NCI-H524 (cell line): ENCODE results near the gene IFI30.

ENCODE experiments used
- DNase-seq, 2 experiments: peaks; one replicate each; lab custom pipeline; 2025; lab: John Stamatoyannopoulos, UW

Gene IFI30

DNA sequence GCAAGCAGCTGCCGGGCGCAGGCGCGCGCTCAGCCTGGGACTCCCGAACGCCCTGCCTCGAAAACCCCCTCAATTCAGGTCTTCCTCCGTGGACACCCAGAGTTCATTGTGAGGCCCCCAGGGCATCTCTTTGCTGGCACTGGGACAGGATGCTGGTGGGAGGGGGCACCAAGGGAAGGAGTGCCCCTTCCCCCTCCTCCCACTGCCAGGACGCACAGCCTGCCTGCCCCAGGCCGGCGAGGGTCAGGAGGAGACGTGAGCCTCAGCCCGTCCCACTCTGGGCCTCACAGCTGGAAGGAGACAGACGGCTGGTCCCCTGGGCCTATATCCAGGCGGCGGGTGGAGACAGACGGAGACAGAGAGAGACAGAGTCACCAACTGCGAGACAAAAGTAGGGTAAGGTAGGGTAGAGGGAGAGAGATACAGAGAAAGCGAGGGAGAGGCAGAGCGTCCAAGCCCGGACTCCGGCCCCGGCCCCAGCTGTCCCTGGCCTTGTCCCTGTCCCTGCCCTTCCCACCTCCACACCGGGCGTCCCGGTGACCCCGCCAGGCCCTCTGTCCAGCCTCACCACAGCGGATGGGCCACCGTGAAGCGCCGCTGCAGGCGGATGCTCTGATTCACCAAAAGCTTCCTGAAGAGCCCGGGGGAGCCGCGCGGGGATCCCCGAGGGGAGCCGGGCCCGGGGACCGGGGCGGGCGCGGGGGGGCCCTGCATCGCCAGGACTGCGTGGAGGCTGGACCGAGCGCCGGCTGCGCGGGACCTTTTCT, 52.3 kb downstream of the IFI30 start, which contains the start of gene PDE4C:
Gene PDE4C, minus strand, starts transcription at position 737 of the 767 bp plus-strand sequence. Its CDS starts 23 bp downstream, at position 714.
- DNase-seq = peak; percentile 78 to 92

DNA sequence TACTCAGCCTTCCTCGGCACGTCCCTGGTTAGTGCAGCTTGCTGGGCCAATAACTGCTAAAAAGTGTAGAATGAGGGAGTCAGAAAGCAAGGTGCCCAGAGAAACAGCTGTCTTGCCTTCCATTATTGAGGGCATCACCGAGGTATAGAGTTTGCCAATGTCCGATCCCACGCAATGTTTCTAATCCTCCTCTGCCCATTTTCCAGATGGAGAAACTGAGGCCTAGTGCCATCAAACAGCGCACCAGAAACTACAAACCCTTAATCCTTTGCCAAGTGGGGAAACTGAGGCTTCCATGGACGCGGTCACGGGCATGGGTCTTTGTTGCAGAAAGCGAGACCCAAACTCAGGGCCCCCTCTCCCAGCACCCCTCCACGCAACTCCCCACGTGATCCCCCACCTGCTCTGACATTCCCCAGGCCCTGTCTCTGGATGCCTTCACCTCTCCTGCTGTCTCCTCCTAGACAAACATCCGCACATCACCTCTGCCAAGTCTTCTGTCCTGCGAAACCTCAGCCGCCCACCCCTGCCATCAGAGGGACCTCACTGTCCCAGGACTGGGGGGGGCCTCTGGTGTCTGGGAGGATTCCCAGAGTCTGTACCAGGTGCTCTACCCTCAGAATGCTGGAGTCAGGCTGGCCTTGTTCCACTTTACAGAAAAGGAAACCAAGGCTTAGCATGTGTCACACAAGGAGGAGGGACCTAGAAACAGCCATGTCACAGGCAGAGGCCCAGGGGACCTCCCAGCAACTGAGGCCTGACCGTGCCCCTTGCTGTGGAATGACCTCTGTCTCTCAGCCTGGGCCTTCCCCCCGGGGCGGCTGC, 53.6 kb downstream of the IFI30 start:
- DNase-seq = no peak
